Lower lobe of right lung (tissue), 2 donors: ENCODE results near the gene GPR12. TPM values are rescaled to one million over a fixed set of nuclear protein-coding genes. Genes with fewer than 3 reads are reported as not detected.
"Not testable (repeated sequence)": the region's sequence is repeated elsewhere in the genome, so short reads cannot be mapped to it uniquely, and the experiment has no call there.

Experiments used
- ATAC-seq, 2 donors: fragments of 200-7000 bp; cut with Tn5 transposase; one replicate each; pipeline ENCODE4 v1.9.1; 2020 to 2022; ENCODE audit warnings: mild to moderate bottlenecking in 2 of 2, moderate library complexity in 2 of 2
- DNase-seq: peaks from one replicate; pipeline ENCODE4 v3.0.0-alpha.2; 2020
- H3K27ac ChIP-seq: fragments of 200-600 bp; one replicate; pipeline ENCODE4 v1.8.0; 2022
- H3K27me3 ChIP-seq: fragments of 200-600 bp; one replicate; pipeline ENCODE4 v1.8.0; 2022; ENCODE audit warnings: low read depth
- H3K36me3 ChIP-seq: fragments of 200-600 bp; one replicate; pipeline ENCODE4 v1.8.0; 2022; ENCODE audit warnings: mild to moderate bottlenecking
- H3K4me1 ChIP-seq: fragments of 200-600 bp; one replicate; pipeline ENCODE4 v1.8.0; 2022
- H3K4me3 ChIP-seq: fragments of 200-600 bp; one replicate; pipeline ENCODE4 v1.8.0; 2022; ENCODE audit warnings: mild to moderate bottlenecking
- H3K9me3 ChIP-seq: fragments of 200-600 bp; one replicate; pipeline ENCODE4 v1.8.0; 2022
- intact Hi-C: fragments of 100-400 bp; cut with DNase I; formaldehyde crosslinking; loops from one replicate; pipeline ENCODE4 v1.11.0; 2022
- total RNA-seq: library from RNA; stranded (reverse); fragmentation: NEBNext Ultra II Directional; extraction: Animal tissue kit (Norgen Biotek cat#: 25700); gene quantifications from one replicate; pipeline ENCODE4 v1.2.1, GENCODE V29; 2021
- TF ChIP-seq, protein P1 (sequence below): fragments of 200-600 bp; IDR thresholded peaks from one replicate; pipeline ENCODE4 v1.8.0; 2022; ENCODE audit warnings: antibody characterized with exemption, mild to moderate bottlenecking
- donor health status: DM: no; HTN: yes; CAD: no; lungs with severe emphysema.

GPR12 gene
- total RNA-seq, 1 donor from 2014 or later, result not detected

DNA sequence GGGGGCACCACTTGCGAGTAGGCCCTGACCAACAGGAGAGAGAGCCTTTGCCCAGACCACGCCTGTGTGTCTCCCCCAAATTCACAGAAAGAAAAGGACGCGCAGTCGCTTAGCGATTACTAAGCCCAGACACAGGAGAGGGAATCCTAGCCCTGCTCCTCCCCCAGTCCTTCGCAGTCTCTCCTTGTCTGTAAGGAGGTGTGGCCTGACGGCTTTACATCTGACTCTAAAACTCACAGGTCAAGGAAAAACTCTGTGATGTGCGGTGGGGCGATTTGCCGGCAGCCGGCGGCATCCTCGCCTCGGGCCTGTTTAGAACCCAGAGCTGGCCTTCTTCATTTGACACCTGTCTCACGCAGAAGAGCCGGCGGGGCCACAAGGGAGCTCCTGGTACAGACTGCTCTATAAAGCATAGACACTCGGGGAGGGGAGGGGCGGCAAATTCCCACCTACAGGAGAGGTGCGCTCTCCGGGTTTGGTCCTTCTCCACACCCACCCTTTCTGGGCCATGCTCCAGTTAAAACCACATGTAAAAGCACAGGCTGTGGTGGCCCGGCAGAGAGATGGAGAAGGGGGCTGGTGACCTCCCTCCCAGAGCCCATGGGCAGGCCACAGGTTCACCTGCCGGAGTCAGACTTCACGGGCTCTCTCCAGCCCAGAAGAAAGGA, 17.8 kb downstream of the GPR12 start:
- intact Hi-C loops, result no loop called here
- Histone ChIP-seq H3K4me3 (no peak overlapping the region), H3K36me3 (no peaks in the 10 kb centered on the region), H3K9me3 (no peaks in the 10 kb centered on the region), H3K4me1 (no peaks in the 10 kb centered on the region), H3K27me3 (peaks cover 34% of the 10 kb centered on the region), H3K27ac (no peak overlapping the region)
- DNase-seq (no peak), ATAC-seq (no peak)
- TF ChIP-seq, protein P1, sequence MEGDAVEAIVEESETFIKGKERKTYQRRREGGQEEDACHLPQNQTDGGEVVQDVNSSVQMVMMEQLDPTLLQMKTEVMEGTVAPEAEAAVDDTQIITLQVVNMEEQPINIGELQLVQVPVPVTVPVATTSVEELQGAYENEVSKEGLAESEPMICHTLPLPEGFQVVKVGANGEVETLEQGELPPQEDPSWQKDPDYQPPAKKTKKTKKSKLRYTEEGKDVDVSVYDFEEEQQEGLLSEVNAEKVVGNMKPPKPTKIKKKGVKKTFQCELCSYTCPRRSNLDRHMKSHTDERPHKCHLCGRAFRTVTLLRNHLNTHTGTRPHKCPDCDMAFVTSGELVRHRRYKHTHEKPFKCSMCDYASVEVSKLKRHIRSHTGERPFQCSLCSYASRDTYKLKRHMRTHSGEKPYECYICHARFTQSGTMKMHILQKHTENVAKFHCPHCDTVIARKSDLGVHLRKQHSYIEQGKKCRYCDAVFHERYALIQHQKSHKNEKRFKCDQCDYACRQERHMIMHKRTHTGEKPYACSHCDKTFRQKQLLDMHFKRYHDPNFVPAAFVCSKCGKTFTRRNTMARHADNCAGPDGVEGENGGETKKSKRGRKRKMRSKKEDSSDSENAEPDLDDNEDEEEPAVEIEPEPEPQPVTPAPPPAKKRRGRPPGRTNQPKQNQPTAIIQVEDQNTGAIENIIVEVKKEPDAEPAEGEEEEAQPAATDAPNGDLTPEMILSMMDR, result no peak

DNA sequence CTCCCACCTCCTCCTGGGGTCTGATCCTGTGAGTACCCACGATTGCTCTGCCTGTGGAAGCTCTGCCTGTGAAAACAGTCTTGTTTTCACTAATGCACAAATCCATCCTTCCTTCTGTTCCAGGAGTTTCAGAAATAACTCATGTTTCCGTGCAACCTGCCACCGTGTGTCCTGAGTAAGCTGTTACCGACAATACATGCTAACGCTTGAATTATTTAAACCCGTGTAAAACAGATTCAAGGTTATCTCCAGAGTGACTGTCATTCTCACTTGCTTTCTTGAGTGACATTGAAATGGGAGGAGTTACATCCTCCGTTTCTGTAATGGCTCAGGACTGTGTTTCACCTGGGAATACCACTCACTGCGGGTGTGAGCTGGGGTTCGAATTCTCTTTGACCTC, 24.9 kb downstream of the GPR12 start:
- H3K4me3 ChIP-seq, result no peak overlapping the region
- ATAC-seq (no peak), DNase-seq (no peak)
- H3K36me3 ChIP-seq, result no peaks in the 10 kb centered on the region
- TF ChIP-seq, protein P1, result no peak
- no peak overlapping the region for H3K27ac ChIP-seq
- intact Hi-C loops, result no loop called here
- no peaks in the 10 kb centered on the region for H3K9me3 ChIP-seq
- no peaks in the 10 kb centered on the region for H3K4me1 ChIP-seq
- H3K27me3 ChIP-seq, result no peaks in the 10 kb centered on the region

DNA sequence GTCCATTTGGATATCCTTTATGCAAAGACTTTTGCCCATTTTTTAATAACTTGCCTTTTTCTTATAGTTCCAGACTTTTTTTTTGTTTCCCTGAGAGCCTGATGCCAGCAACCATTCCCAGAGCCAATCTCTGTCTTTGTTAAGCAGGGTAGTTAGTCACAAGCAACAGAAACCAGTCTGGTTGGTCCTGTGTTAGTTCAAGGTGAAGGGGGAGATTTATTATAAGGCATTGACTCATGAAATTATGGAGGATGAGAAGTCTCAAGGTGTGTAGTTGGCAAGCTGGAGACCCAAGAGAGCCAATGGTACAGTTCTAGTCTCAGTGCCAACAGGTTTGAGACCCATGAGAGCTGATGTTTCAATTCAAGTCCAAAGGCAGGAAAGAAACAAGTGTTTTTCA, 33.0 kb downstream of the GPR12 start:
- DNase-seq (no peak), ATAC-seq (no peak)
- intact Hi-C loops, result no loop called here
- Histone ChIP-seq H3K4me3 (no peak overlapping the region), H3K27me3 (no peaks in the 10 kb centered on the region), H3K4me1 (no peaks in the 10 kb centered on the region), H3K27ac (no peak overlapping the region), H3K9me3 (no peaks in the 10 kb centered on the region), H3K36me3 (no peaks in the 10 kb centered on the region)
- TF ChIP-seq, protein P1, result no peak

DNA sequence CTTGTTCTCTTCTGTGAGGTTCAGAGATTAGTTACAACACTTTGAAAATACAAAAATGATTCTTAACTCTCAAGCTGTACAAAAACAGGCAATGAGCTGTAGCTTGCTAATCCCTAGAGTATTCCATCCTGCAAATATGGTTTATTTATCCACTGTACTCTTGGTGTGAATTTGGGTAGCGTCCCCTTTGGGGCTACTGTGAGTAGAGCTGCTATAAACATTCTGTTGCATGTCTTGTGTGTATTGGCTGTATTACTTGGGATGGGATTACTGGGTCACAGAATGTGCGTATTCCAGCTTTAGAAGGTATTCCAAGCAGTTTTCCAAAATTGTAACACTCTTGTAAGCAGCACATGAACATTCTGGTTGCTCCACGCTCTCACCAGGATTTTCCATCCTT, 33.5 kb downstream of the GPR12 start:
- DNase-seq (no peak), ATAC-seq (no peak)
- Histone ChIP-seq H3K27ac (no peak overlapping the region), H3K9me3 (no peaks in the 10 kb centered on the region), H3K4me1 (no peaks in the 10 kb centered on the region), H3K36me3 (no peaks in the 10 kb centered on the region), H3K27me3 (no peaks in the 10 kb centered on the region), H3K4me3 (no peak overlapping the region)
- intact Hi-C loops, result no loop called here
- TF ChIP-seq, protein P1, result no peak

DNA sequence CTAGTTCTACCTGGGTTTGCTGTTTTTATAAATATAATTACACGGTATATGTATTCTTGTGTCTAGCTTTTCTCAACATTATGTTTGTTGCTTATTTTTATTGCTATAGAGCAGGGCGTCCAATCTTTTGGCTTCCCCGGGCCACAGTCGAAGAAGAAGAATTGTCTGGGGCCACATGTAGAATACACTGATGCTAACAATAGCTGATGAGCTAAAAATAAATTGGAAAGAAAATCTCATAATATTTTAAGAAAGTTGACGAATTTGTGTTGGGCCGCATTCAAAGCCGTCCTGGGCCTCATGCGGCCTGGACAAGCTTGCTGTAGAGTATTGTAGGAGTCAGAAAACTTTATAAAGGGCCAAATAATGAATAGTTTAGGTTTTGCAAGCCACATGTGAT, 33.9 kb downstream of the GPR12 start:
- Histone ChIP-seq H3K27me3 (peaks cover 3% of the 10 kb centered on the region), H3K9me3 (no peaks in the 10 kb centered on the region), H3K36me3 (no peaks in the 10 kb centered on the region), H3K27ac (no peak overlapping the region), H3K4me1 (no peaks in the 10 kb centered on the region), H3K4me3 (no peak overlapping the region)
- intact Hi-C loops, result no loop called here
- no peak for DNase-seq
- TF ChIP-seq, protein P1, result no peak
- no peak for ATAC-seq

DNA sequence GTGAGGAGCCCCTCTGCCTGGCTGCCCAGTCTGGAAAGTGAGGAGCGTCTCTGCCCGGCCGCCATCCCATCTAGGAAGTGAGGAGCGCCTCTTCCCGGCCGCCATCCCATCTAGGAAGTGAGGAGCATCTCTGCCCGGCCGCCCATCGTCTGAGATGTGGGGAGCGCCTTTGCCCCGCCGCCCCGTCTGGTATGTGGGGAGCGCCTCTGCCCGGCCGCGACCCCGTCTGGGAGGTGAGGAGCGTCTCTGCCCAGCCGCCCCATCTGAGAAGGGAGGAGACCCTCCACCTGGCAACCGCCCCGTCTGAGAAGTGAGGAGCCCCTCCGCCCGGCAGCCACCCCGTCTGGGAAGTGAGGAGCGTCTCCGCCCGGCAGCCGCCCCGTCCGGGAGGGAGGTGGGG, 37.0 kb downstream of the GPR12 start:
- H3K36me3 ChIP-seq, ATAC-seq, H3K4me1 ChIP-seq, intact Hi-C loops, DNase-seq, H3K27ac ChIP-seq, H3K4me3 ChIP-seq, H3K9me3 ChIP-seq: not testable (repeated sequence)
- H3K27me3 ChIP-seq, result peaks cover 11% of the 10 kb centered on the region
